Cardiac muscle cell (in vitro differentiated cells and primary cell): Measurements from ENCODE around the gene UBE2H. TPM values are rescaled to one million over a fixed set of nuclear protein-coding genes. Genes with fewer than 3 reads are reported as not detected.
A peak's percentile ranks its signal among the peaks of the same experiment; 100 is the strongest.

ENCODE experiments used
- DNase-seq, 2 donors: peaks; one replicate each; pipeline versions ENCODE4 v3.0.0 to v3.0.0-alpha.2; 2010 to 2017; ENCODE audit warnings: low read depth in 1 of 2, low spot score in 1 of 2
- H3K27ac ChIP-seq: fragments of 200-600 bp; sonication (generic); 2 replicates; pipeline ENCODE4 v1.5.1; 2016
- H3K27me3 ChIP-seq: fragments of 200-600 bp; sonication (generic); 2 replicates; pipeline ENCODE4 v1.6.0; 2016; ENCODE audit warnings: control low read depth
- H3K36me3 ChIP-seq: fragments of 200-600 bp; sonication (generic); 2 replicates; pipeline ENCODE4 v1.5.1; 2016; ENCODE audit warnings: control low read depth
- H3K4me1 ChIP-seq: fragments of 200-600 bp; sonication (generic); 2 replicates; pipeline ENCODE4 v1.8.1; 2017; ENCODE audit warnings: low read depth, mild to moderate bottlenecking, mixed run types
- H3K4me3 ChIP-seq: fragments of 200-600 bp; sonication (generic); 2 replicates; pipeline ENCODE4 v1.5.1; 2016; ENCODE audit warnings: mild to moderate bottlenecking
- H3K9me3 ChIP-seq: fragments of 200-600 bp; sonication (generic); 2 replicates; pipeline ENCODE4 v1.5.1; 2017; ENCODE audit warnings: low read depth, mild to moderate bottlenecking, control low read depth
- CTCF ChIP-seq: IDR thresholded peaks from 2 replicates; pipeline ENCODE4 v1.5.1; 2012; ENCODE audit warnings: low read depth, mild to moderate bottlenecking, low read length
- polyA plus RNA-seq: library from polyadenylated mRNA; unstranded; fragments of >200 nt; fragmentation: Nextera tagmentation; extraction: Ambion mirVana; gene quantifications from 2 replicates; pipeline ENCODE4 v1.2.1, GENCODE V29; 2016
- total RNA-seq: library from RNA; depleted of rRNA; stranded (reverse); fragments of >200 nt; gene quantifications from 2 replicates; pipeline ENCODE4 v1.2.3, GENCODE V29; 2016

UBE2H gene
- total and polyA plus RNA-seq, 2 experiments from 2014 or later: 140 to 409 TPM

- DNase-seq: no peak
- H3K4me3 ChIP-seq: no peak overlapping the region
- H3K27me3 ChIP-seq: no peaks in the 10 kb centered on the region
- peak overlapping the region; percentile 84 for H3K27ac ChIP-seq
- no peaks in the 10 kb centered on the region for H3K9me3 ChIP-seq
- TF ChIP-seq CTCF: no peak
- peaks cover 11% of the 10 kb centered on the region for H3K4me1 ChIP-seq
- peaks cover 10% of the 10 kb centered on the region for H3K36me3 ChIP-seq
Measured at GRCh38 chr7:129832282-129832681, 120.5 kb downstream of the UBE2H start.

GRCh38 chr7:129831424-129832058 lies 121.2 kb downstream of the UBE2H start:
- no peaks in the 10 kb centered on the region for H3K9me3 ChIP-seq
- TF ChIP-seq CTCF: no peak
- H3K27ac ChIP-seq: peak overlapping the region; percentile 84
- DNase-seq: peak; percentile 62 to 83
- H3K36me3 ChIP-seq: peaks cover 10% of the 10 kb centered on the region
- no peaks in the 10 kb centered on the region for H3K27me3 ChIP-seq
- H3K4me1 ChIP-seq: peaks cover 11% of the 10 kb centered on the region
- H3K4me3 ChIP-seq: no peak overlapping the region

- no peak for DNase-seq
- Histone ChIP-seq H3K27ac (peak overlapping the region; percentile 84), H3K4me1 (peaks cover 11% of the 10 kb centered on the region), H3K4me3 (no peak overlapping the region), H3K9me3 (no peaks in the 10 kb centered on the region), H3K27me3 (no peaks in the 10 kb centered on the region), H3K36me3 (peaks cover 10% of the 10 kb centered on the region)
- TF ChIP-seq CTCF: no peak
Measured at GRCh38 chr7:129830949-129831348, 121.8 kb downstream of the UBE2H start.

GRCh38 chr7:129829737-129830631 lies 122.8 kb downstream of the UBE2H start:
- Histone ChIP-seq H3K27ac (peak overlapping the region; percentile 84), H3K27me3 (no peaks in the 10 kb centered on the region), H3K36me3 (peaks cover 6% of the 10 kb centered on the region), H3K4me3 (no peak overlapping the region), H3K9me3 (no peaks in the 10 kb centered on the region), H3K4me1 (peaks cover 11% of the 10 kb centered on the region)
- DNase-seq: peak; percentile 89
- peak; percentile 87 for TF ChIP-seq CTCF

GRCh38 chr7:129828989-129829736 lies 123.6 kb downstream of the UBE2H start:
- DNase-seq: peak in 1 of 2 donors; percentile 56
- no peaks in the 10 kb centered on the region for H3K27me3 ChIP-seq
- H3K4me1 ChIP-seq: peaks cover 11% of the 10 kb centered on the region
- no peaks in the 10 kb centered on the region for H3K9me3 ChIP-seq
- TF ChIP-seq CTCF: no peak
- no peak overlapping the region for H3K27ac ChIP-seq
- no peak overlapping the region for H3K4me3 ChIP-seq
- peaks cover 1% of the 10 kb centered on the region for H3K36me3 ChIP-seq
